Memory B cell (primary cell): ENCODE results near the gene HES1.

Experiments used
- ATAC-seq: fragments of 150-1000 bp; cut with Tn5 transposase; 2 replicates; pipeline ENCODE4 v1.10.0; 2021; ENCODE audit warnings: low read depth, mild to moderate bottlenecking, moderate library complexity
- DNase-seq, 2 donors: peaks; one replicate each; pipeline ENCODE4 v3.0.0; 2022; ENCODE audit warnings: low spot score in 2 of 2
- H3K27ac Mint-ChIP-seq: one replicate; pipeline ENCODE4 v1.8.0; 2022; ENCODE audit warnings: mild to moderate bottlenecking, moderate library complexity, mixed read lengths
- H3K27me3 Mint-ChIP-seq: one replicate; pipeline ENCODE4 v1.8.0; 2022; ENCODE audit warnings: mixed read lengths
- H3K36me3 Mint-ChIP-seq: one replicate; pipeline ENCODE4 v1.8.0; 2022; ENCODE audit warnings: mild to moderate bottlenecking, mixed read lengths
- H3K4me1 Mint-ChIP-seq: one replicate; pipeline ENCODE4 v1.8.0; 2022; ENCODE audit warnings: mixed read lengths
- H3K4me3 Mint-ChIP-seq: one replicate; pipeline ENCODE4 v1.8.0; 2022; ENCODE audit warnings: mild to moderate bottlenecking, moderate library complexity, mixed read lengths
- H3K9me3 Mint-ChIP-seq: one replicate; pipeline ENCODE4 v1.8.0; 2022; ENCODE audit warnings: mixed read lengths

The HES1 gene

GRCh38 chr3:194097141-194097882, 38.6 kb upstream of the HES1 start:
- Mint-ChIP-seq H3K4me3 (no peak overlapping the region), H3K27ac (no peak overlapping the region), H3K27me3 (no peaks in the 10 kb centered on the region), H3K4me1 (peaks cover 36% of the 10 kb centered on the region), H3K9me3 (no peaks in the 10 kb centered on the region), H3K36me3 (peaks cover under 1% of the 10 kb centered on the region)
- no peak for ATAC-seq
- no peak for DNase-seq

DNA sequence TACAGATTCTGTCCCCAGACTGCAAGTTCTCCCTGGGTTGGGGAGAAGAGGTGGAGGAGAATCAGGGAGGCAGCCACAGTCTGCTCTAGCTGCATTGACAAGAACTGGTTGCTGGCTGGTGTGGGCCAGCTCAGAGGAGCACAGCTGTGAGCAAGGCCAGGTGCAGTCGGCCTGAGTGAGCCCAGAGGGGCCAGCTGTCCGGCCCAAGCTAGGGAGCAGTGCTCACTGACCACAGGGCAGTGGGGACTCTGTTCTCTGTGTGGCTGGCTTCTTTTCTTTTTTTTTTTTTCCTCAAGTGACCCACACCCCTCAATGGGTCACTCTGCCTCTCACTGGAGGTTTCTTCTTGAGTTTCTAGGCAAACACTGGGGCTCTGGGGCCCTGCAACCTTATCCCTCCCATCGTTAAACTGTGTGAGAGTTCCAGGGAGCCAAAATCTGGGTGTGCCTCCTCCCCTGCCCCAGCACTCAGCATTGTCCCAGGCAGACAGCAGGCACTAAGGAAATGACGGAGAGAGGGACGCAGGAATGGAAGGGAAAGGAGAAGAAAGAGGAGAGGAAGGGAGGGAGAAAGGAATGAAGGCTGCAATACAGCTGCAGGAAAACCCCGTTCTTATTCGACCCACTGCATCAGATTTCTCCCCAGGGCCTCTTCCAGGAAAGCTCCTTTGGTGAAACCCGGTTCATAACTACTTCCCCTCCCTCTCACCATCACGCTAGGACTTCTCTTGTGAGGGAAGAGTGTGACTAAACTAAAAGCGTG, 37.7 kb upstream of the HES1 start:
- no peak for DNase-seq
- ATAC-seq, result no peak
- Mint-ChIP-seq H3K4me3 (no peak overlapping the region), H3K27ac (no peak overlapping the region), H3K4me1 (peaks cover 44% of the 10 kb centered on the region), H3K9me3 (no peaks in the 10 kb centered on the region), H3K36me3 (no peaks in the 10 kb centered on the region), H3K27me3 (no peaks in the 10 kb centered on the region)

- H3K9me3 Mint-ChIP-seq, result no peaks in the 10 kb centered on the region
- H3K36me3 Mint-ChIP-seq, result no peaks in the 10 kb centered on the region
- H3K27ac Mint-ChIP-seq, result peak overlapping the region; percentile 76
- ATAC-seq, result no peak
- no peak for DNase-seq
- H3K4me1 Mint-ChIP-seq, result peaks cover 48% of the 10 kb centered on the region
- no peaks in the 10 kb centered on the region for H3K27me3 Mint-ChIP-seq
- H3K4me3 Mint-ChIP-seq, result no peak overlapping the region
Measured at GRCh38 chr3:194098843-194099183, 37.1 kb upstream of the HES1 start.

- no peak for DNase-seq
- H3K27ac Mint-ChIP-seq, result peak overlapping the region; percentile 76
- peaks cover 50% of the 10 kb centered on the region for H3K4me1 Mint-ChIP-seq
- H3K36me3 Mint-ChIP-seq, result no peaks in the 10 kb centered on the region
- no peaks in the 10 kb centered on the region for H3K9me3 Mint-ChIP-seq
- no peak for ATAC-seq
- H3K27me3 Mint-ChIP-seq, result no peaks in the 10 kb centered on the region
- no peak overlapping the region for H3K4me3 Mint-ChIP-seq
Measured at GRCh38 chr3:194099215-194099614, 36.7 kb upstream of the HES1 start.

DNA sequence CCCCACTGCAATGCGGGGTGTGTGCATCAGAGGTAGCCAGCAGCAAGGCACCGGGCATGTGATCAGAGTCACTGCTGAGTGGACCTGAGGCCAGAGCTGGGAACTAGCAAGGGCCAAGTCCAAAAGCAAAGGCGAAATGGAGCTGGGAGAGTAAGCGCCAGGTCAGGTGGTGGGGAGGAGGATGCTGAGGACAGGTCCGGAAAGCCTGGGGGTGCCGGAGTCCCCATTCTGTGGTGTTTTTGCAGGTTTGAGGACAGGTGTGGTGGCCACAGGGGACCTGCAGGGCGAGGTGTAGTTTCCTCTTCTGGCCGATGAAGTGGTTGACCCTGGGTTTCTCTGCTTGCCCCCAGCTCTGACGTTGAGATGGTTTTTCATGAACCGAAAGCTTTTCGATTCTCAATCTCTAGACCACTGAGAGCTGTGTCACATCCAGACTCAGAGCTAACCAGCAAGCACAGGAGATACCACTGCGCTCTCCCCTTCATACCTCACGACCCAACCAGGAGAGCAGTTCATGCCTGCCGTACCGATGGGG, 35.0 kb upstream of the HES1 start:
- peak; percentile 17 for ATAC-seq
- Mint-ChIP-seq H3K9me3 (no peaks in the 10 kb centered on the region), H3K4me3 (peak overlapping the region; percentile 65), H3K36me3 (no peaks in the 10 kb centered on the region), H3K27ac (peak overlapping the region; percentile 81), H3K4me1 (peaks cover 60% of the 10 kb centered on the region), H3K27me3 (no peaks in the 10 kb centered on the region)
- DNase-seq, result peak in 1 of 2 donors; percentile 34

GRCh38 chr3:194101592-194102432, 34.1 kb upstream of the HES1 start:
- DNase-seq (no peak), ATAC-seq (no peak)
- Mint-ChIP-seq H3K27ac (peak overlapping the region; percentile 95), H3K9me3 (no peaks in the 10 kb centered on the region), H3K27me3 (no peaks in the 10 kb centered on the region), H3K4me3 (peak overlapping the region; percentile 65), H3K36me3 (no peaks in the 10 kb centered on the region), H3K4me1 (peaks cover 66% of the 10 kb centered on the region)

GRCh38 chr3:194102436-194102835, 33.5 kb upstream of the HES1 start:
- H3K36me3 Mint-ChIP-seq, result no peaks in the 10 kb centered on the region
- H3K4me1 Mint-ChIP-seq, result peaks cover 71% of the 10 kb centered on the region
- H3K4me3 Mint-ChIP-seq, result no peak overlapping the region
- ATAC-seq, result no peak
- no peaks in the 10 kb centered on the region for H3K27me3 Mint-ChIP-seq
- no peaks in the 10 kb centered on the region for H3K9me3 Mint-ChIP-seq
- peak overlapping the region; percentile 95 for H3K27ac Mint-ChIP-seq
- DNase-seq, result no peak

DNA sequence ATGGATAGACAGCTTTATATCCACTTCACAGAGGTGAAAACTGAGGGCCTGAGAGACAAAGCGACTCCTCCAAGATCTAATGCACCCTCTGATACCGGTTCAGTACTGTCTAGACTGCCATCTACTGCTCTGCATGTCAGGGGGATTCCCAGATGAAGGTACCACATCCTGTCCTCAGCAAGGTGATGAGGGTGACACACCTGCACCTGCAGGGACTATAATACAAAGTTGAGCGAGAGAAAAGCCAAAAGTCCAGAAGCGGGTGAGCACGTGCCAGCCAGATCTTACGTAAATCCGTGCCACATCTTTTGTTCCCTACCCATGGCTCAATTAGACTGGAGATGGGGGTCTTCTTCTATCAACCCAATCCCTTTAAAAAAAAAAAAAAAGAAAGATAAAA, 32.4 kb upstream of the HES1 start:
- Mint-ChIP-seq H3K4me1 (peaks cover 74% of the 10 kb centered on the region), H3K9me3 (peaks cover 2% of the 10 kb centered on the region), H3K27me3 (no peaks in the 10 kb centered on the region), H3K36me3 (no peaks in the 10 kb centered on the region), H3K27ac (peak overlapping the region; percentile 95), H3K4me3 (peak overlapping the region; percentile 52)
- peak; percentile 70 for ATAC-seq
- peak; percentile 49 to 74 for DNase-seq

DNA sequence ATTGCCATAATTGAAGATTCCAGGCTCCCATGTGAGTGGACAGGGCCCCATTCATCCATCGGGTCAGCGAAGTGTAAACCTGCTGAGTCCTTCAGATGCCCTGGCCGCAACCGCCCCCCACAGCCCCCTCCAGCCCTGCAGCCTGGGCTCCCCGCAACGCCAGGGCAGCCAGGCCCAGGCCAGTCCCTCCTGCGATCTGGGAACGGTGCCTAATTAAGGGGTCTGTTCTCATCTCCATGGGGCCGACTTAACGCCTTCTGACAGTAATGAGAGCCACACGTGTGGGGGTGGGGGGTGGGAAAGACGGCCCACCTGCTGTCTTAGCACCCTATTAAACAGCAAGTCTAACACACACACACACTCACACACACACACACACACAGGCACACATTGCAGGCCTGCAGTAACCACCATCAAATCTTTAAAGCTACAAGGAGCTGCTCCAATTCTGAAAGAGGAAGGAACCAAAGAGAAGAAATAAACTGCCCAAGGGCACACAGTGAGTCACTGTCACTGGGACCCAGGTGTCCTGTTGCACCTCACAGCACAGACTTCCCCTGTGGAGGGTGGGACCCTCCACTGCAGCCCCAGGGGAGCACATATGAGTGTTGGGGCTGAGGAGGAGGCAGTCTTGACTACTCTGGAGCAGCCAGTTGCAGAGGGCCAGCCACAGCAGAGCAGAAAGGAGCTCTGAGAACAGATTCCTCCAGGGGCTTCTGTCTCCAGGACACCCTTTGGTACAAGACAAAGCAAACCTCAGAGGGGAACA, 31.8 kb upstream of the HES1 start:
- ATAC-seq, result peak; percentile 77
- Mint-ChIP-seq H3K36me3 (no peaks in the 10 kb centered on the region), H3K27me3 (no peaks in the 10 kb centered on the region), H3K4me3 (peak overlapping the region; percentile 74), H3K4me1 (peaks cover 71% of the 10 kb centered on the region), H3K9me3 (peaks cover 2% of the 10 kb centered on the region), H3K27ac (peak overlapping the region; percentile 95)
- DNase-seq, result peak; percentile 70 to 80

DNA sequence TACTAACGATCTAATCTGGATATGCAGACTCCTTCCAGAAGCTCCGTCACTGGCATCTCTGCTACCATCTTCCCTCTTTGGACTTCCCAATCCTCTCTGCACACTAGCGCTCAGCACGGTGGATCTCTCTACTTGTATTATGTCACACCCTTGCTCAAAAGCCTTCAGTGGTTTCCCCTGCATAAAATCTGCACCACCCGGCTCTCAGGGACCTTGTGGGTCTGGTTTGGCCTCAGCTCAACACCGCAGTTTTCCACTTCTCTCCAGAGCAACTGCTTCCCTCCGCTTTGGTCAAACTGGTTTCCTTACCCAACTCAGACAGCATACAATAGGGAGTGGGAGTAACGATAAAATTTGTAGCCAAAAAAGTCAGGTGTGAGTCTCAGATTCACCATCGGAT, 30.7 kb upstream of the HES1 start:
- Mint-ChIP-seq H3K27ac (peak overlapping the region; percentile 95), H3K36me3 (no peaks in the 10 kb centered on the region), H3K27me3 (no peaks in the 10 kb centered on the region), H3K9me3 (peaks cover 2% of the 10 kb centered on the region), H3K4me1 (peaks cover 68% of the 10 kb centered on the region), H3K4me3 (peak overlapping the region; percentile 74)
- DNase-seq (no peak), ATAC-seq (no peak)

- H3K27ac Mint-ChIP-seq, result no peak overlapping the region
- DNase-seq (no peak), ATAC-seq (no peak)
- H3K27me3 Mint-ChIP-seq, result no peaks in the 10 kb centered on the region
- peaks cover 58% of the 10 kb centered on the region for H3K4me1 Mint-ChIP-seq
- H3K9me3 Mint-ChIP-seq, result peaks cover 2% of the 10 kb centered on the region
- no peak overlapping the region for H3K4me3 Mint-ChIP-seq
- H3K36me3 Mint-ChIP-seq, result no peaks in the 10 kb centered on the region
Measured at GRCh38 chr3:194107107-194107506, 28.8 kb upstream of the HES1 start.

DNA sequence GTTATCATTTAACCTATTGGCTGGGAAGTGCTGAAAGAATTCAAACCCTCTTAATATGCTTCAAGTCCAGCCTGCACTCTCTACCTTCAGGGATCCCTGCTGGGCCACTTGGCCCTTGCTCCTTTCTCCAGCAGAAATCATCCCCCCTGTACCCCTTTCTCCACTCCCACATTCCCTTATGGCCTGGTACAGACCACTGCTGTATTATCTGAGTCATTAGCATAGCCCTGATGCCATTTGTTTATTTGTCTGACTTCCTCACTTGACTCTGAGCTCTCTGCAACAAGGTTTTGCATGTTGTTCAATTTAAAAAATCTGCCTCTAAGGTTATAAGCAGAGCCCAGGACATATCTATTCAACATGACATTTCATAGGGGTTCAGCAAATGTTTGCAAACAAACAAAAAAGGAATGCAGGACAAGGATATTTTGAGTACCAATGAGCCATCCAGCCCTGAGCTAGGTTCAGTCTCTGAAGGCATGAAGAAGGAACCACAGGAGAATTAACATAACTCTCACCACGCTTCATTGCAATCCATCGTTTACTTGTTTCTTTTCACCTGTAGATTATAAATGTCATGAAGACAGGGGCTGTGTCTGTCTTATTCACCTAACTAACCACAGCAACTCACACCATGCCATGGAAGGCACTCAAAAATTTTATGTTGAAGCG, 26.6 kb upstream of the HES1 start:
- Mint-ChIP-seq H3K36me3 (no peaks in the 10 kb centered on the region), H3K4me3 (peak overlapping the region; percentile 38), H3K27ac (peak overlapping the region; percentile 38), H3K27me3 (no peaks in the 10 kb centered on the region), H3K9me3 (peaks cover 2% of the 10 kb centered on the region), H3K4me1 (peaks cover 41% of the 10 kb centered on the region)
- DNase-seq, result no peak
- peak; percentile 58 for ATAC-seq

DNA sequence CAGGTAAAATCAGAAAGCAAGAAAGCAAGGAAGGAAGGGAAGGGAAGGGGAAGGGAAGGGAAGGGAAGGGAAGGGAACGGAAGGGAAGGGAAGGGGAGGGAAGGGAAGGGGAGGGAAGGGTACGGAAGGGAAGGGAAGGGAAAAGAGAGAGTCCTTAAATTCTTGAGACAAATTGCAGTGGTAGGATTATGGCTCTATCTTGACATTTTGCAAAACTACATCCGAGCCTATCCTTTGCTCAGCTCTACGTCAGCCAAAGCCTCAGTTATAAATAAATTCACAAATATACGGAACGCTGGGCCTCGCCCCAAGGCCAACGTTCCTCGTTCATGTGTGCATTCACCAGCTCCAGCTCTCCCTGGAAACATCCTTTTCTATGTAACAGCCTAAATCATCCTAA, 25.5 kb upstream of the HES1 start:
- Mint-ChIP-seq H3K9me3 (peaks cover 2% of the 10 kb centered on the region), H3K27ac (no peak overlapping the region), H3K4me1 (peaks cover 31% of the 10 kb centered on the region), H3K4me3 (no peak overlapping the region), H3K27me3 (no peaks in the 10 kb centered on the region), H3K36me3 (no peaks in the 10 kb centered on the region)
- DNase-seq (no peak), ATAC-seq (no peak)
